HG02623 (cell line): ENCODE data around the gene BHLHE41.

Experiments used
- ATAC-seq: cut with Tn5 transposase; IDR thresholded peaks from one replicate; pipeline ENCODE4 v1.9.1; 2021; ENCODE audit warnings: moderate library complexity; ENCODE audit not compliant: unreplicated experiment

Gene BHLHE41

DNA sequence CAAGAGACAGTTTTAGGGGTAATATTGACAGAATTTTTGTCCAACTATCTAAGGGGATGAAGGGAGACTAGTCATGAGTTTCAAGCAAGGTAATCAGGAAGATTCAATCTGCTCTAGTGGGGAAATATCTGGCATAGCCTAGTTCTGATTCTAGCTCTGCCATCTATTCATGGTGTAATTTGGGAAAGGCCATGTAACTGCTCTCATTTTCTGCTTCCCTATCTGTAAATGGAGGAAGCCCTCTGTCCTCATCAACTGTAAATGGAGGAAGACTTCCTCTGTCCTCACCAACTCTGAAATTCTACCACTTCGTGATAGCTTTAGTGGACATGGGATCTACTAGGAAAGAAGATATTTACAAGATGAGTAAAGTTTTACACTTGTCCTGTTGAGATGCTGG lies 37.9 kb downstream of the BHLHE41 start:
- ATAC-seq = no peak

DNA sequence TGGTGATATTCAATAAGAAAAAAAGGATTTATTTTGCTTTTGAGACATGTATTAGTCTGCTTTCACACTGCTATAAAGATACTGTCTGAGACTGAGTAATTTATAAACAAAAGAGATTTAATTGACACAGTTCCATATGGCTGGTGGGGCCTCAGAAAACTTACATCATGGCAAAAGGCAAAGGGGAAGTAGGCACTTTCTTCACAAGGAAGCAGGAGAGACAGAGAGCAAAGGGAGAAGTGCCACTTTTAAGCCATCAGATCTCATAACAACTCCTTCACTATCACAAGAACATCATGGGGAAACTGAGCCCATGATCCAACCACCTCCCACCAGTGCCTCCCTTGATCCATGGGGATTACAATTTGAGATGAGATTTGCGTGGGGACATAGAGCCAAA lies 43.9 kb downstream of the BHLHE41 start:
- no peak for ATAC-seq

DNA sequence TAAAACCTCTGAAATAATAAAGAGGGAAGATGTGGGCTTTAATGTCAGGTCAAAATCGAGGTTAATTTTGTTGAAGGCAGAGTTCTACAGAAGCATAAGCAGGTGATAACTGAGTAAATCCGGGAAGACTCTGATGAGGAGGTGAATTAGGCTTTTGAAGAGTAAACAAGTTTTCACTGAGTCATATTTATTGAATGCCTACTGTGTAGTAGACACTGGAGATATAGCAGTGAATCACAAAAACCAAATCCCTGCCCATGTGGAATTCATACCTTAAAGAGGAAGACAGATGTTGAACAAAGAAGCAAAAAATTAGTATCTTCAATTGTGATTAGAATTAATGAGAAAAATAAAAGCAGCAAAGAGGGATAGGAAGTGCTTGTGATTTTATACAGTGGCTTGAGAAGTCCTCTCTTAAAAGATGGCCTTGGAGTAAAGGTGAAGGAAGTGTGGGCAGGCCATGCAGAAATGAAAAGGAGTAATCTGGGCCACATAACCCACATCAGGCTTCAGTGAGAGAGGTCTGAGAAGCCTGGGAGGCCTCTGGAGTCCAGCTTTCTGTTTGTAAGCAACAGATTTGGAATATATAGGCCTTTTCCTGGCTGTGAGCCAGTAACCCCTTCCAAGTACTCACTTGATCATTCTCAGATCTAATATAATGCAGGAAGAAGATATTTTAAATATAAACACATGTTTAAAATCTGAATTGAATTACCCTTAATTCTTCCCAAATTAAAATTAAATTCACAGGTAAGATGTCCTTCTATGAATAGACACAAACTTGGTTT lies 46.7 kb downstream of the BHLHE41 start:
- ATAC-seq = no peak
